Nucleus accumbens (tissue), 56 donors: ENCODE data around the gene SMC4.

ENCODE experiments used
- DNase-seq, 56 donors: peaks; one replicate each; lab custom pipeline; 2025; lab: John Stamatoyannopoulos, UW

Gene SMC4

GRCh38 chr3:160473221-160473620 lies 73.8 kb downstream of the SMC4 start:
- DNase-seq, result no peak

- DNase-seq, result no peak
Observed at GRCh38 chr3:160473978-160474377, 74.5 kb downstream of the SMC4 start.

GRCh38 chr3:160474416-160474838 lies 75.0 kb downstream of the SMC4 start:
- DNase-seq, result no peak

- DNase-seq, result no peak
Observed at GRCh38 chr3:160475153-160475552, 75.7 kb downstream of the SMC4 start.

GRCh38 chr3:160475884-160476283 lies 76.4 kb downstream of the SMC4 start:
- no peak for DNase-seq

- no peak for DNase-seq
Observed at GRCh38 chr3:160477750-160478149, 78.3 kb downstream of the SMC4 start.

- DNase-seq, result no peak
Observed at GRCh38 chr3:160478338-160478737, 78.9 kb downstream of the SMC4 start.

GRCh38 chr3:160479376-160479775 lies 79.9 kb downstream of the SMC4 start:
- DNase-seq, result no peak

- DNase-seq, result no peak
Observed at GRCh38 chr3:160480931-160481330, 81.5 kb downstream of the SMC4 start.

GRCh38 chr3:160481856-160482255 lies 82.4 kb downstream of the SMC4 start:
- DNase-seq, result no peak

- no peak for DNase-seq
Observed at GRCh38 chr3:160482796-160483195, 83.3 kb downstream of the SMC4 start.
